Body of pancreas (tissue), 4 donors: Measurements from ENCODE around the gene DFFB. TPM values are rescaled to one million over a fixed set of nuclear protein-coding genes. Genes with fewer than 3 reads are reported as not detected.

Experiments
- ATAC-seq: fragments of 150-250 bp; one replicate; pipeline ENCODE4 v1.9.1; 2016
- DNase-seq, 4 donors: peaks; one replicate each; pipeline ENCODE4 v3.0.0-alpha.2; 2019
- H3K27ac ChIP-seq, 4 donors: fragments of 200-600 bp; sonication (generic); 1 replicate in 3 of 4; 2 replicates in 1 of 4; pipeline versions ENCODE4 v1.5.1 to v1.6.1; 2016 to 2019; ENCODE audit warnings: mild to moderate bottlenecking in 1 of 4, mixed read lengths in 1 of 4, moderate library complexity in 1 of 4
- H3K27me3 ChIP-seq, 2 donors: fragments of 200-600 bp; sonication (generic); one replicate each; pipeline ENCODE4 v1.6.0; 2016; ENCODE audit warnings: mild to moderate bottlenecking in 1 of 2
- H3K36me3 ChIP-seq, 2 donors: fragments of 200-600 bp; sonication (generic); replicated peaks in 1 of 2; 2 replicates each; pipeline ENCODE4 v1.5.1; 2016; ENCODE audit warnings: low read depth in 2 of 2; ENCODE audit not compliant: insufficient read depth in 1 of 2
- H3K4me1 ChIP-seq: fragments of 200-600 bp; sonication (generic); one replicate; pipeline ENCODE4 v1.6.0; 2016
- H3K4me3 ChIP-seq, 2 donors: fragments of 200-600 bp; sonication (generic); 1 replicate in 1 of 2; 2 replicates in 1 of 2; pipeline ENCODE4 v1.5.1; 2016 to 2019
- H3K9me3 ChIP-seq, 3 donors: fragments of 200-600 bp; sonication (generic); 1 replicate in 2 of 3; 2 replicates in 1 of 3; pipeline ENCODE4 v1.5.1; 2016
- POLR2A ChIP-seq, 3 donors: fragments of 450-650 bp; IDR thresholded peaks; one replicate each; pipeline ENCODE4 v1.6.1; 2016; ENCODE audit warnings: antibody characterized with exemption in 3 of 3, mild to moderate bottlenecking in 2 of 3
- WGBS, 2 donors: methylation state at CpG; one replicate each; pipeline ENCODE4 v1.1.5; 2017; 5-methylcytosine and 5-hydroxymethylcytosine counted together
- intact Hi-C: fragments of 100-400 bp; cut with DNase I; formaldehyde crosslinking; loops from one replicate; pipeline ENCODE4 v1.15.1; 2023
- total RNA-seq, 2 donors: library from RNA; depleted of rRNA; stranded (reverse); fragments of >200 nt; gene quantifications; one replicate each; pipeline ENCODE4 v1.1.0, GENCODE V29; 2016
- TF ChIP-seq, protein P1 (sequence below), 7 experiments: fragments of 450-650 bp in 4 of 7; fragments of 200-600 bp in 3 of 7; sonication (generic) in 3 of 7; IDR thresholded peaks; one replicate each; pipeline ENCODE4 v1.5.1; 2016 to 2019; ENCODE audit warnings: antibody characterized with exemption in 7 of 7

The DFFB gene
- total RNA-seq, 2 donors from 2014 or later: 6.5 to 13.5 TPM

GRCh38 chr1:3894626-3895278 lies 37.5 kb downstream of the DFFB start:
- Histone ChIP-seq H3K27ac (no peak overlapping the region), H3K36me3 (peaks cover 2 to 7% of the 10 kb centered on the region in 2 donors)

DNA sequence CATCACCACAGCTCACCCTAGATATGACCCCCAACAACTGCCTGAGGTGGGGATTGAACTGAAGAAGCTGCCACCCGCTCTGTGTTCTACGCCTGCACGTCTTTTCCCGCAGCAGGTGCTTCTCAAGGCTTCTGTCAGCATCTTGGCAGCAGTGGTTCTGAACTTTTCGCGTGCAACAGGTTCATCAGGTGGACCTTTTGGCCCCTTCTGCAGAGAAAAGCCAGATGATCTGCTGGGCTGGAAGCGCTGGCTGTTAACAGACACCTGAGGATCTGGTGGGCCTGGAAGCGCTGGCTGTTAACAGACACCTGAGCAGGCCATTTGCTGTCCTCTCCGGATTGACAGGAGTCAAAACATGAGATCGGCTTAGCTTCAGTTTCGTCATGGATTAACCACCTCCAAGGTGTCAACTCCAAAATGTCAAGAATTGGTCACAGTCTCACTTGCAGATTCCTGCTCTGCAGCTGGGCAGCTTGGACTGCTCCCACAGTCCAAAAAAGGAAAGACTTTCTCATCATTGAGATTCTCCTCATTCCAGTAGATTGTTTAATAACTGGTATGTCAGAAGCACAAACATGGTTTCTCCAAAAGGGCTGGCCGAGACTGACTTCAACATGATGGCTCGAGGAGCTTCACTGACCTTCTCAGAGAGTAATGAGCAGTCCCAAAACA lies 38.1 kb downstream of the DFFB start:
- Histone ChIP-seq H3K9me3 (no peaks in the 10 kb centered on the region), H3K27me3 (no peaks in the 10 kb centered on the region), H3K4me3 (no peak overlapping the region), H3K27ac (no peak overlapping the region), H3K36me3 (peaks cover 2 to 4% of the 10 kb centered on the region in 2 donors), H3K4me1 (peaks cover 10% of the 10 kb centered on the region)
- ATAC-seq (no peak), DNase-seq (no peak)
- TF ChIP-seq, protein P1, sequence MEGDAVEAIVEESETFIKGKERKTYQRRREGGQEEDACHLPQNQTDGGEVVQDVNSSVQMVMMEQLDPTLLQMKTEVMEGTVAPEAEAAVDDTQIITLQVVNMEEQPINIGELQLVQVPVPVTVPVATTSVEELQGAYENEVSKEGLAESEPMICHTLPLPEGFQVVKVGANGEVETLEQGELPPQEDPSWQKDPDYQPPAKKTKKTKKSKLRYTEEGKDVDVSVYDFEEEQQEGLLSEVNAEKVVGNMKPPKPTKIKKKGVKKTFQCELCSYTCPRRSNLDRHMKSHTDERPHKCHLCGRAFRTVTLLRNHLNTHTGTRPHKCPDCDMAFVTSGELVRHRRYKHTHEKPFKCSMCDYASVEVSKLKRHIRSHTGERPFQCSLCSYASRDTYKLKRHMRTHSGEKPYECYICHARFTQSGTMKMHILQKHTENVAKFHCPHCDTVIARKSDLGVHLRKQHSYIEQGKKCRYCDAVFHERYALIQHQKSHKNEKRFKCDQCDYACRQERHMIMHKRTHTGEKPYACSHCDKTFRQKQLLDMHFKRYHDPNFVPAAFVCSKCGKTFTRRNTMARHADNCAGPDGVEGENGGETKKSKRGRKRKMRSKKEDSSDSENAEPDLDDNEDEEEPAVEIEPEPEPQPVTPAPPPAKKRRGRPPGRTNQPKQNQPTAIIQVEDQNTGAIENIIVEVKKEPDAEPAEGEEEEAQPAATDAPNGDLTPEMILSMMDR (IDR thresholded peaks at IDR 0.05): no peak
- intact Hi-C loops: no loop called here
- WGBS, 2 donors: 84 to 95% methylated on average over 7 to 13 of the region's 13 CpGs

More at GRCh38 chr1:3894626-3895278, 37.5 kb downstream of the DFFB start:
- peaks cover 10% of the 10 kb centered on the region for H3K4me1 ChIP-seq
- intact Hi-C loops: no loop called here
- ATAC-seq (no peak), DNase-seq (no peak)
- H3K27me3 ChIP-seq: no peaks in the 10 kb centered on the region
- H3K4me3 ChIP-seq: no peak overlapping the region
- TF ChIP-seq POLR2A (IDR thresholded peaks at IDR 0.05): no peak
- TF ChIP-seq, protein P1 (IDR thresholded peaks at IDR 0.05): no peak
- WGBS, 2 donors: 90 to 97% methylated on average over 7 to 17 of the region's 17 CpGs
- H3K9me3 ChIP-seq: no peaks in the 10 kb centered on the region

GRCh38 chr1:3895951-3896325 lies 38.7 kb downstream of the DFFB start:
- Histone ChIP-seq H3K27ac (no peak overlapping the region), H3K4me1 (peaks cover 10% of the 10 kb centered on the region), H3K36me3 (no peaks in the 10 kb centered on the region), H3K9me3 (no peaks in the 10 kb centered on the region), H3K4me3 (no peak overlapping the region), H3K27me3 (no peaks in the 10 kb centered on the region)
- ATAC-seq (no peak), DNase-seq (no peak)
- no peak for TF ChIP-seq POLR2A (IDR thresholded peaks at IDR 0.05)
- TF ChIP-seq, protein P1 (IDR thresholded peaks at IDR 0.05): no peak
- 93 to 100% methylated on average over 2 to 4 of the region's 4 CpGs for WGBS, 2 donors
- intact Hi-C loops: no loop called here

DNA sequence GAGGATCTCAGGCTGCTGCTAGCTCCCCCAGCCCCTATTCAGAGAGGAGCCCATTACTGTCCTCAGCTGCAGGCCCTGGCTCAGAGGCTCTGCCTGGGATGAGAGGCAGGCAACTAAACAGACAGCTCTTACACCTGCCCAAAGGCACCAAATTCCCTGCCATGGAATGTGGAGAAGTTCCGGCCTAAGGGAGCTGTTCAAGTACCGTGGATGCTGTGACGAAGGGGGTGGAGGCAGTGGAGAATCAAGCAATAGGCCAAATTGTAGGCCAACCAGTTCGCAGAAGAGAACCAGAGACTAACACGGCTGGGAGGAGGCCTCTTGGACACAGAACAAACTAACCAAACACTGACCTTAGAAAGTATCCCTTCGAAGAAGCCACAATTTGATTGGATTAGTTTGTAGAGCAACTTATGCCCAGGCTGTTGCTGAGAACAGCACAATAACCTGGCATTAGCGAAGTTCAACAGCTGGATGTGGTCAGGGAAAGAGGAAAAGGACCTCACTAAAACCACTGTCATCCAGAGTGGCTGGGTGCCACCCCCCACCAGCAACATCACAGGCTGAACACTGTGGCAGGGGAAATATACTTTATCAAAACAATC lies 39.2 kb downstream of the DFFB start:
- intact Hi-C loops: no loop called here
- no peak overlapping the region for H3K27ac ChIP-seq
- TF ChIP-seq, protein P1 (IDR thresholded peaks at IDR 0.05): no peak
- TF ChIP-seq POLR2A (IDR thresholded peaks at IDR 0.05): no peak

More for the DNA sequence above, 39.2 kb downstream of the DFFB start:
- ATAC-seq (no peak), DNase-seq (no peak)
- H3K36me3 ChIP-seq: no peaks in the 10 kb centered on the region
- peaks cover 10% of the 10 kb centered on the region for H3K4me1 ChIP-seq
- no peaks in the 10 kb centered on the region for H3K27me3 ChIP-seq
- no peak overlapping the region for H3K4me3 ChIP-seq
- 93 to 95% methylated on average over 7 of the region's 7 CpGs for WGBS, 2 donors
- no peaks in the 10 kb centered on the region for H3K9me3 ChIP-seq
